ENCODE results near the gene CHM.

DNA sequence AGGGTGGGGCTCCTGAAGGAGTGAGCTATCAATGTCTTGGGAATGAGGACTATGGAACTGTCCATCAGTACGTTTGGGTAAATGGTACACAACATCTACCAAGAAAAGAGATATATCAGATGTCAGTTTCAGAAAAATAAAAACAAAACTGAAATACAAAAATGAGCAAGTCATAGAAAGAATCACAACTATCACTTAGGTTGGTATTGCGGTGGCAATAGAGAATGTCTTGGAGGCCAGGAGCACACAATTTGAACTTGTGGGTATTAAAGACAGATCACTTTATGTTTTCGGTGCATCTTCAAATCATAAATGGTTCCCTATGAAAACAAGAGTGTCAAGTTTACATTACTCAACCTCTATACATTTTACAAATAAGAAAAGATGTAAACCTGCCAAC is 176.8 kb downstream of the CHM start:
- TF ChIP-seq, protein P1, sequence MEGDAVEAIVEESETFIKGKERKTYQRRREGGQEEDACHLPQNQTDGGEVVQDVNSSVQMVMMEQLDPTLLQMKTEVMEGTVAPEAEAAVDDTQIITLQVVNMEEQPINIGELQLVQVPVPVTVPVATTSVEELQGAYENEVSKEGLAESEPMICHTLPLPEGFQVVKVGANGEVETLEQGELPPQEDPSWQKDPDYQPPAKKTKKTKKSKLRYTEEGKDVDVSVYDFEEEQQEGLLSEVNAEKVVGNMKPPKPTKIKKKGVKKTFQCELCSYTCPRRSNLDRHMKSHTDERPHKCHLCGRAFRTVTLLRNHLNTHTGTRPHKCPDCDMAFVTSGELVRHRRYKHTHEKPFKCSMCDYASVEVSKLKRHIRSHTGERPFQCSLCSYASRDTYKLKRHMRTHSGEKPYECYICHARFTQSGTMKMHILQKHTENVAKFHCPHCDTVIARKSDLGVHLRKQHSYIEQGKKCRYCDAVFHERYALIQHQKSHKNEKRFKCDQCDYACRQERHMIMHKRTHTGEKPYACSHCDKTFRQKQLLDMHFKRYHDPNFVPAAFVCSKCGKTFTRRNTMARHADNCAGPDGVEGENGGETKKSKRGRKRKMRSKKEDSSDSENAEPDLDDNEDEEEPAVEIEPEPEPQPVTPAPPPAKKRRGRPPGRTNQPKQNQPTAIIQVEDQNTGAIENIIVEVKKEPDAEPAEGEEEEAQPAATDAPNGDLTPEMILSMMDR (IDR thresholded peaks at IDR 0.05), result no peak
- TF ChIP-seq POLR2A (IDR thresholded peaks at IDR 0.05), result no peak
